ENCODE data around the gene CDT1.
"Not testable (repeated sequence)": the region's sequence is repeated elsewhere in the genome, so short reads cannot be mapped to it uniquely, and the experiment has no call there.

Gene CDT1

DNA sequence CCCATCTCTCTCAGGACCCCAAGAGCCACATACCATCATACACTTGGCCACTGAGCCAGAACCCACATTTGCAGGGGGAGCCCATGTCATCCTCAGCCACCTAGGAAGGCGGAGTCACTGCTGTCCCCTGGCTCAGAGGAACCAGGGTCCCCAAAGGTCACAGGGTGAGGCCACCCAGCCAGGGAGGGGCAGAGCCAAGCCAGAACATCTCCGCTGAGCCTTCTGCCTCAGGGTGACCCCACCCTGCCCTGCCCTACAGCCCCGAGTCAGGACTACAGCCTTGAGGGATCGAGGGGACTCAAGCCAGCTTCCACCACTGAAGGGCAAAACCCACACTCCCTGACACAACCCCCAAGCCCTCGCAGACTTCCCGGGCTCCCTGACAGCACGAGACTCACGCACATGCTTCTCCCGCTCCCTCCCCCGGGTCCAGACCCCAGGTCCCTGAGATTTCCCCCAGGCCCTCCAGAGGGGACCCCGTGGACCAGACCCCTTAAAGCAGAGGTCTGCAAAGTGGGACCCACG is 36.0 kb upstream of the CDT1 start:
- TF ChIP-seq, protein P1, sequence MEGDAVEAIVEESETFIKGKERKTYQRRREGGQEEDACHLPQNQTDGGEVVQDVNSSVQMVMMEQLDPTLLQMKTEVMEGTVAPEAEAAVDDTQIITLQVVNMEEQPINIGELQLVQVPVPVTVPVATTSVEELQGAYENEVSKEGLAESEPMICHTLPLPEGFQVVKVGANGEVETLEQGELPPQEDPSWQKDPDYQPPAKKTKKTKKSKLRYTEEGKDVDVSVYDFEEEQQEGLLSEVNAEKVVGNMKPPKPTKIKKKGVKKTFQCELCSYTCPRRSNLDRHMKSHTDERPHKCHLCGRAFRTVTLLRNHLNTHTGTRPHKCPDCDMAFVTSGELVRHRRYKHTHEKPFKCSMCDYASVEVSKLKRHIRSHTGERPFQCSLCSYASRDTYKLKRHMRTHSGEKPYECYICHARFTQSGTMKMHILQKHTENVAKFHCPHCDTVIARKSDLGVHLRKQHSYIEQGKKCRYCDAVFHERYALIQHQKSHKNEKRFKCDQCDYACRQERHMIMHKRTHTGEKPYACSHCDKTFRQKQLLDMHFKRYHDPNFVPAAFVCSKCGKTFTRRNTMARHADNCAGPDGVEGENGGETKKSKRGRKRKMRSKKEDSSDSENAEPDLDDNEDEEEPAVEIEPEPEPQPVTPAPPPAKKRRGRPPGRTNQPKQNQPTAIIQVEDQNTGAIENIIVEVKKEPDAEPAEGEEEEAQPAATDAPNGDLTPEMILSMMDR (IDR thresholded peaks at IDR 0.05; ENCODE audit: control extremely low read depth, extremely low read depth, low read depth, missing control alignments) = no peak
- CTCF ChIA-PET = interaction anchor here (0.8 to 4.9 kb wide), 7 partner anchors 10 to 30 kb away, joined by 3 to 17 read pairs (median 4); no protein-coding TSS in a partner anchor
- no peak for DNase-seq (ENCODE audit: extremely low spot score)
- POLR2A ChIA-PET = interaction anchor here (0.6 kb wide), 1 partner anchor 14 kb away, joined by 3 read pairs; no protein-coding TSS in a partner anchor

DNA sequence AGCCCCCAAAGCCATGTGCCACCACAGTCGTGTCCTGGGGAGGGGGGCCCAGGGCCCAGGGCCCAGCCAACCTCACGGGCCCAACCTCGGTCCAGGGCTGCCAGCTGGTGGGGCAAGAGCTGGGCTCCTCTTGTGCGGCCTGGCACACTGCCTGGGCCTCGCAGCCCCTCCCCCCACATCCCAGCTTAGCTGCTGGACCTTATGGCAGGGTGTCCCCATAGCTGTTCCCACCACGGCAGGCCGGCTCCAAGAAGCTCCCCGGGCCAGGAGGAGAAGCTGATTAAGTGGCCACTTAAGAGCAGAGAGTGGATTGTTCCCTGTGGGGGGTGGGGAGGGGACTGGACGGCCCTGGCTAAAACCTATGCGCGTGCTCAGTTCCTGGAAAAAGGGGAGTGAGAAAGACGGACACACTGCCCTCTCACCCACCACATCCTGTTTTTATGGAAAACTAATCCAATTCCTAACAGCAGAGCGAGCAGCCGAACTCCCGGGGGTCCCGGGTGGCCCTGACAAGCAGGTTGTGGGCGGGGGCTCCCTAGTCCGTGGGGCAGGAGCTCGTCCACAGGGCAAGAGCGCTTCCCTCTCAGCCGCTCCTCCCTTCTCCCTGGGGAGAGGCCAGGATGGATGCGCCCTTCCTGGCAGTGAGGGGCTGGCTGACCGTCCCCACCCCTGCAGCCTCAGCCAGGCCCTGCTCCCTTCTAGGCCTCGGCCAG is 35.4 kb upstream of the CDT1 start:
- no peak for DNase-seq (ENCODE audit: extremely low spot score)
- POLR2A ChIA-PET = interaction anchor here (0.6 to 1.1 kb wide), 2 partner anchors 13 kb away, joined by 3 to 4 read pairs; no protein-coding TSS in a partner anchor

DNA sequence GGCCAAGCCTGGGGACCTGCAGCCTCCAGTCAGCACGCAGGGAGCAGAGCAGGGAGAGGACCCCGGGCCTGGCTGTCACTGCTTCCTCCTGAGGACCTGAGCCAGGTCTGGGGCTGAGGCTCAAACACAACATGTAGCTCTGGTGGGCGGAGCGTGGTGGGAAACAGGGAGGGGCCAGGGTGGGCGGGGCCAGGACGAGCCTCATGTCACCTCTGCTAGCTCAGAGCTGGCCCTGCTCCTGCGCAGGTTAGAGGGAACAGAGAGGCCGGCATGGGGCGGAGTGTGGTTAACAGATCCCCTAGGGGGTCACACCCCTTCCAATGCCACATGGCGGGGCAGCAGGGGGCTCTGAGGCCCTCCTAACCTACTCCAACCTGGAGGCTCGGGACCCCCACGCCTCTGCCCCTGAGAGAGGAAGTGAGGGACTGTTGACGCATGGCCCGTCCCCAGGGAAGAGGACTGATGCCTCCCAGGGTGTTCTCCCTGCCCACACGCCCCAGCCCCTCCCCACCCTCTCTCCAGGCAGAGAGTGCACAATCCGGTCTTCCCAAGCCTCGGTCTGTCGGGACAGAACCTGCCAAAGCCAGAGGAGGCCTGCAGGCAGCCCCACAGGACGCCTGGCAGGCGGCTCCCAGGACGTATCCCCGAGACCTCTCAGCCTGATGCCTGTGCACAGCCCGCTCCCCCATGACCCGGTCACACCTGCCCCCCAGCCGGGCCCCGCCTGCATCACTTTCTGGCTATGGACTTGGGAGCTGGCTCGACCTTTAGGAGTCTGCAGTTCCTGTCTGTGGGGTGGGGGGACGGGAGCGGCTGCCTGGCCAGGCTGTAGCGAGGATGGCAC is 33.8 kb upstream of the CDT1 start:
- TF ChIP-seq, protein P1 (IDR thresholded peaks at IDR 0.05; ENCODE audit: control extremely low read depth, extremely low read depth, low read depth, missing control alignments) = no peak
- DNase-seq (ENCODE audit: extremely low spot score) = peak; percentile 86
- ChIA-PET CTCF (interaction anchor here (1.0 to 2.6 kb wide), 8 partner anchors 13 to 397 kb away, joined by 3 to 14 read pairs (median 4); no protein-coding TSS in a partner anchor), POLR2A (interaction anchor here (1.1 kb wide), 1 partner anchor 11 kb away, joined by 4 read pairs; no protein-coding TSS in a partner anchor)

More for the DNA sequence above, 35.4 kb upstream of the CDT1 start:
- CTCF ChIA-PET = interaction anchor here (1.3 to 2.9 kb wide), 4 partner anchors 12 to 31 kb away, joined by 4 to 12 read pairs (median 6); no protein-coding TSS in a partner anchor
- TF ChIP-seq, protein P1 (IDR thresholded peaks at IDR 0.05; ENCODE audit: control extremely low read depth, extremely low read depth, low read depth, missing control alignments) = no peak

DNA sequence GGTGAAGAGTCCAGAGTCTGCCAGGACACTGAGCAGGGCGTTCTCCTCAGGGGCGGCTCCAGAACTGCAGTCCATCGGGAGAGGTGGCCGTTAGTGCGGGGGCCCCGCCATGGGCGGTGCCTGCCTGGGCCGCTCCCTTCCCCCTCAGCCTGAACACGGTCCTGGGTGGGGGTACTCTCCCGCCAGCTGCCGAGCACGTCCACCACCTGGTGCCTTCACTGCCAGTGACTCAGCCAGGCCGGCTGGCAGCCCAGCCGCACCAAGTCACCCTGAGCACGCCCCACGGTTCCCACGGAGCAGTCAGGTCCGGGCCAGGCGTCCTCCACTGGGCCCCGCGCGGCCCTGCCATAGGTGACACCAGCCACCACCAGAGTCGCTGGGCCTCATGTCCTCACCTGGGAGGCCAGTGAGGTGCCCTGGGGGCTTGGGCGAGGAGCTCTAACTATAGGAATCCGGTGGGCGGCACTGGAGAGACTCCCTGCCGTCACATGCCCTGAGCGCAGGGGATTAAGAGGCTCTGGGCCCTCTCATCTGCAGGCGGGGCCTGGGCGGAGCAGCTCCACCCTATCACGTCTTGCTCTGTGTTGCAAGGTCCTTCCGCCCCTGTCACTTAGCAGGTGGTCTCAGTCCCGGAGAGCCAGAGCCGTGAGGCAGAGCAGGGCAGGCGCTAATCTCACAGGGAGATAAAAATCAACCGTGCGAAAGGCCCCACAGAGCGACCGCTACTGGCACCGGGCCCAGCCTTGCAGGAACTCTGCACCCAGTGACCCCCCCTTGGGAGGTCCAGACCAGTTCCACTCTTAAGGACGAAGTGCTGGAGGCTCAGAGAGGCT is 32.9 kb upstream of the CDT1 start:
- TF ChIP-seq, protein P1 (IDR thresholded peaks at IDR 0.05; ENCODE audit: control extremely low read depth, extremely low read depth, low read depth, missing control alignments) = no peak
- ChIA-PET POLR2A (no interaction called here), CTCF (interaction anchor here (1.4 to 2.6 kb wide), 5 partner anchors 12 to 34 kb away, joined by 3 to 14 read pairs (median 6); no protein-coding TSS in a partner anchor)
- DNase-seq (ENCODE audit: extremely low spot score) = no peak

DNA sequence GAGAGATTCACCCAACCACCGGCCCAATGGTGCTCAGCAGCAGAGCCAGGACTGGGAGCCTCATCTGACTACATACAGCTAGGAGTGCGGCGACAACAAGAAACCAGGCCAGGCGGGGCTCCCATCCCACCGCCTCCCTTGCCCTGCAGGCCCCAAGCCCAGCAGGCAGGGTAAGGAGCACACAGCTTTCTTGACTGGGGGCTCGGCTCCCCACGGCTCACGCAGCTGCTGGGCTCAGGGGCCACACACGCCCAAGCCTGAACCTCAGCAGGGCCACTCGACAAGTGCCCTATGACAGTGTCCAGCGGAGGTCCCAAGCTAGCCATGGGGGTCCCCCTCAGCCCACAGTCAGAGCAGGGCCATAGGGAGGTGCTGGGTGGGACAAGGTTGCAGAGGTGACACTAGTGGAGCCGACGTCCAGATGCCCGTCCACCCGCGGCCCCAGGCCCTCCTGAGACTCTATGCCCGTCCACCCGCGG is 32.3 kb upstream of the CDT1 start:
- POLR2A ChIA-PET = no interaction called here
- TF ChIP-seq, protein P1 (IDR thresholded peaks at IDR 0.05; ENCODE audit: control extremely low read depth, extremely low read depth, low read depth, missing control alignments) = no peak
- no peak for DNase-seq (ENCODE audit: extremely low spot score)
- CTCF ChIA-PET = interaction anchor here (0.7 to 2.6 kb wide), 4 partner anchors 10 to 34 kb away, joined by 3 to 14 read pairs (median 6); no protein-coding TSS in a partner anchor

DNA sequence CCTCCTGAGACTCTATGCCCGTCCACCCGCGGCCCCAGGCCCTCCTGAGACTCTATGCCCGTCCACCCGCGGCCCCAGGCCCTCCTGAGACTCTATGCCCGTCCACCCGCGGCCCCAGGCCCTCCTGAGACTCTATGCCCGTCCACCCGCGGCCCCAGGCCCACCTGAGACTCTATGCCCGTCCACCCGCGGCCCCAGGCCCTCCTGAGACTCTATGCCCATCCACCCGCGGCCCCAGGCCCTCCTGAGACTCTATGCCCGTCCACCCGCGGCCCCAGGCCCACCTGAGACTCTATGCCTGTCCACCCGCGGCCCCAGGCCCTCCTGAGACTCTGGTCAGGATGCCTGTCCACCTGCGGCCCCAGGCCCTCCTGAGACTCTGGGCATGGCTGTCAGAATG is 31.8 kb upstream of the CDT1 start:
- DNase-seq (ENCODE audit: extremely low spot score); POLR2A ChIA-PET: not testable (repeated sequence)
- CTCF ChIA-PET = interaction anchor here (0.7 to 2.6 kb wide), 3 partner anchors 9 to 35 kb away, joined by 3 to 14 read pairs (median 6); no protein-coding TSS in a partner anchor

Data from GM10248 (cell line).